Endothelial cell of umbilical vein (primary cell): ENCODE results near the gene CEBPA. TPM values are rescaled to one million over a fixed set of nuclear protein-coding genes. Genes with fewer than 3 reads are reported as not detected.

Experiments used
- BruUV-seq: library from RNA; stranded (reverse); fragments of 400-500 nt; replicated peaks from 2 replicates; lab custom pipeline; 2021; lab: Mats Ljungman, UMichigan
- CTCF ChIA-PET: fragments of 300-600, 350-600 bp; sonication (Branson Sonifier 250); formaldehyde crosslinking; loops from one replicate; lab custom pipeline; 2021; ENCODE audit warnings: antibody characterized with exemption, inconsistent platforms; lab: Charles Lee
- POLR2A ChIA-PET: fragments of 300-600, 350-600 bp; sonication (Branson Sonifier 250); formaldehyde crosslinking; loops from one replicate; lab custom pipeline; 2021; ENCODE audit warnings: antibody characterized with exemption, inconsistent platforms; lab: Charles Lee
- DNase-seq: peaks from one replicate; pipeline ENCODE4 v3.0.0-alpha.2; 2011; ENCODE audit warnings: low read depth, low spot score
- FAIRE-seq: peaks from 2 replicates; lab custom pipeline; 2011; peaks lifted over from hg19 to GRCh38; lab: Jason Lieb, UNC
- H2AFZ ChIP-seq: 2 replicates; pipeline ENCODE4 v1.6.0; 2012; ENCODE audit warnings: low read depth, low read length, control low read depth, inconsistent platforms
- H3K27ac ChIP-seq: 2 replicates; pipeline ENCODE4 v1.5.1; 2011; ENCODE audit warnings: low read depth, mild to moderate bottlenecking, control low read depth, low read length, moderate library complexity; ENCODE audit not compliant: insufficient read depth
- H3K27me3 ChIP-seq, 2 experiments: 2 replicates each; pipeline versions ENCODE4 v1.6.0 to v1.6.1; 2011; ENCODE audit warnings: low read length in 2 of 2, mixed read lengths in 1 of 2; ENCODE audit not compliant: control insufficient read depth in 2 of 2, insufficient read depth in 2 of 2
- H3K36me3 ChIP-seq, 2 experiments: 2 replicates in 1 of 2; 3 replicates in 1 of 2; pipeline ENCODE4 v1.5.1; 2011; ENCODE audit warnings: low read length in 2 of 2, mild to moderate bottlenecking in 1 of 2, moderate library complexity in 1 of 2; ENCODE audit not compliant: control insufficient read depth in 2 of 2, insufficient read depth in 2 of 2; ENCODE audit errors: extremely low read depth in 1 of 2
- H3K4me1 ChIP-seq: 3 replicates; pipeline ENCODE4 v1.5.1; 2011; ENCODE audit warnings: mild to moderate bottlenecking, low read length; ENCODE audit not compliant: control insufficient read depth, insufficient read depth; ENCODE audit errors: extremely low read depth
- H3K4me2 ChIP-seq: 2 replicates; pipeline ENCODE4 v1.6.1; 2011; ENCODE audit warnings: low read length, control low read depth, mixed read lengths; ENCODE audit not compliant: insufficient read depth
- H3K4me3 ChIP-seq, 3 experiments: fragments of 200-600 bp in 1 of 3; sonication (generic), shearing (Covaris generic) in 1 of 3; replicated peaks in 1 of 3; 2 replicates each; pipeline ENCODE4 v1.5.1; 2011 to 2016; ENCODE audit warnings: control low read depth in 3 of 3, low read length in 3 of 3, mild to moderate bottlenecking in 2 of 3, inconsistent platforms in 1 of 3, low read depth in 1 of 3, moderate library complexity in 1 of 3; ENCODE audit not compliant: insufficient read depth in 1 of 3
- H3K79me2 ChIP-seq: 2 replicates; pipeline ENCODE4 v1.6.0; 2012; ENCODE audit warnings: low read length, inconsistent platforms; ENCODE audit not compliant: control insufficient read depth, insufficient read depth
- H3K9ac ChIP-seq: replicated peaks from 2 replicates; pipeline ENCODE3; 2011; ENCODE audit warnings: low read length, control low read depth; ENCODE audit not compliant: insufficient read depth; ENCODE audit errors: extremely low read depth
- H3K9me1 ChIP-seq: replicated peaks from 3 replicates; pipeline ENCODE4 v1.6.0; 2011; ENCODE audit warnings: mild to moderate bottlenecking, low read length; ENCODE audit not compliant: control insufficient read depth, insufficient read depth; ENCODE audit errors: extremely low read depth
- H3K9me3 ChIP-seq: replicated peaks from 2 replicates; pipeline ENCODE4 v1.5.1; 2012; ENCODE audit warnings: low read length, inconsistent platforms; ENCODE audit not compliant: control insufficient read depth, insufficient read depth
- H4K20me1 ChIP-seq: replicated peaks from 2 replicates; pipeline ENCODE3; 2011; ENCODE audit warnings: mild to moderate bottlenecking, low read length; ENCODE audit not compliant: control insufficient read depth, insufficient read depth; ENCODE audit errors: extremely low read depth
- EZH2 ChIP-seq: IDR thresholded peaks from 2 replicates; pipeline ENCODE4 v1.6.1; 2012; ENCODE audit warnings: borderline replicate concordance, low read depth, mild to moderate bottlenecking, moderate library complexity, low read length, inconsistent platforms; ENCODE audit not compliant: severe bottlenecking
- FOS ChIP-seq: IDR thresholded peaks from 2 replicates; pipeline ENCODE4 v1.6.1; 2011; ENCODE audit warnings: mild to moderate bottlenecking, low read length, moderate library complexity, borderline replicate concordance; ENCODE audit not compliant: insufficient read depth
- GATA2 ChIP-seq: IDR thresholded peaks from 2 replicates; pipeline ENCODE4 v1.7.0; 2011; ENCODE audit warnings: low read depth, mild to moderate bottlenecking, moderate library complexity, mixed read lengths, low read length; ENCODE audit not compliant: insufficient read length, insufficient read depth
- JUN ChIP-seq: IDR thresholded peaks from 2 replicates; pipeline ENCODE4 v1.6.1; 2011; ENCODE audit warnings: borderline replicate concordance, low read depth; ENCODE audit not compliant: insufficient read length, insufficient read depth
- MYC ChIP-seq: IDR thresholded peaks from one replicate; pipeline ENCODE4 v1.6.1; 2011; ENCODE audit warnings: mild to moderate bottlenecking, low read depth, low read length
- POLR2A ChIP-seq: IDR thresholded peaks from 2 replicates; pipeline ENCODE4 v1.6.1; 2012; ENCODE audit warnings: low read depth, mild to moderate bottlenecking, control low read depth, low read length
- POLR2AphosphoS5 ChIP-seq: IDR thresholded peaks from 2 replicates; pipeline ENCODE4 v1.6.1; 2012; ENCODE audit warnings: low read depth, mild to moderate bottlenecking, control low read depth, low read length, moderate library complexity; ENCODE audit not compliant: insufficient read depth
- dilution Hi-C: fragments of 300-500 bp; cut with MboI; formaldehyde crosslinking; loops from one replicate; pipeline ENCODE4 v1.15.0; 2019; ENCODE audit warnings: low sequenced_read_pairs; ENCODE audit not compliant: extremely low pct_ligation_motif_present
- intact Hi-C: fragments of 100-400 bp; cut with micrococcal nuclease; formaldehyde crosslinking; loops from one replicate; pipeline ENCODE4 v1.10.0; 2022
- polyA plus RNA-seq, 4 experiments: library from polyadenylated mRNA; depleted of rRNA in 3 of 4; stranded (reverse) in 3 of 4; unstranded in 1 of 4; fragments of >200 nt; gene quantifications; 2 replicates each; pipeline versions ENCODE4 v1.2.1 to v1.2.3, GENCODE V29; 2011 to 2012; ENCODE audit warnings: missing spikeins in 1 of 4
- total RNA-seq: library from RNA; stranded (reverse); gene quantifications from 2 replicates; pipeline ENCODE4 v1.2.3, GENCODE V29; 2021
- TF ChIP-seq, protein P1 (sequence below), 2 donors: IDR thresholded peaks; 1 replicate in 1 of 2; 2 replicates in 1 of 2; pipeline ENCODE4 v1.5.1; 2011; ENCODE audit warnings: low read length in 2 of 2, mild to moderate bottlenecking in 2 of 2, moderate library complexity in 2 of 2, control low read depth in 1 of 2, inconsistent platforms in 1 of 2, low read depth in 1 of 2; ENCODE audit not compliant: insufficient read depth in 1 of 2; ENCODE audit errors: extremely low read depth in 1 of 2
- TF ChIP-seq, protein P2 (sequence below): IDR thresholded peaks from 2 replicates; pipeline ENCODE4 v1.6.1; 2011; ENCODE audit not compliant: insufficient read depth, insufficient read length

CEBPA gene
- total and polyA plus RNA-seq, 2 donors (not counting 3 experiments of a cell fraction or from before 2014, with no cell fraction given), result 0.06 TPM; not detected in 1

DNA sequence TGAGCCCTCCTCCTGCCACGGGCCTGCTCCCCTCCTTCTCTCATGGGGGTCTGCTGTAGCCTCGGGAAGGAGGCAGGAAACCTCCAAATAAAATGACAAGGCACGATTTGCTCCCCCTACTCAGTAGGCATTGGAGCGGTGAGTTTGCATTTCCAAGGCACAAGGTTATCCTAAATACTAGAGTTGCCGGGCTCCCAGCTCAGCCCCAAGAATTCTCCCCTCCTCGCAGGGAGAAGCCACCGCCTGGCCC is 1.5 kb downstream of the CEBPA start:
- no peak overlapping the region for H3K4me2 ChIP-seq
- ChIA-PET CTCF (interaction anchor here (1.3 kb wide), 1 partner anchor 106 kb away, joined by 3 read pairs; no protein-coding TSS in a partner anchor), POLR2A (no interaction called here)
- BruUV-seq, result no TSS peak
- DNase-seq (no peak), FAIRE-seq (no peak)
- dilution Hi-C loops (no loop called here), intact Hi-C loops (loop anchor here (5.0 kb wide), 1 partner anchor 96 kb away; no protein-coding TSS in a partner anchor)
- H3K79me2 ChIP-seq, result no peaks in the 10 kb centered on the region
- H3K9me1 ChIP-seq, result no peaks in the 10 kb centered on the region
- H2AFZ ChIP-seq, result no peak overlapping the region
- no peaks in the 10 kb centered on the region for H3K9me3 ChIP-seq
- no peak overlapping the region for H3K9ac ChIP-seq
- TF ChIP-seq JUN (no peak), FOS (no peak), EZH2 (no peak), GATA2 (no peak), POLR2AphosphoS5 (no peak), MYC (no peak), POLR2A (no peak)
- TF ChIP-seq, protein P1, sequence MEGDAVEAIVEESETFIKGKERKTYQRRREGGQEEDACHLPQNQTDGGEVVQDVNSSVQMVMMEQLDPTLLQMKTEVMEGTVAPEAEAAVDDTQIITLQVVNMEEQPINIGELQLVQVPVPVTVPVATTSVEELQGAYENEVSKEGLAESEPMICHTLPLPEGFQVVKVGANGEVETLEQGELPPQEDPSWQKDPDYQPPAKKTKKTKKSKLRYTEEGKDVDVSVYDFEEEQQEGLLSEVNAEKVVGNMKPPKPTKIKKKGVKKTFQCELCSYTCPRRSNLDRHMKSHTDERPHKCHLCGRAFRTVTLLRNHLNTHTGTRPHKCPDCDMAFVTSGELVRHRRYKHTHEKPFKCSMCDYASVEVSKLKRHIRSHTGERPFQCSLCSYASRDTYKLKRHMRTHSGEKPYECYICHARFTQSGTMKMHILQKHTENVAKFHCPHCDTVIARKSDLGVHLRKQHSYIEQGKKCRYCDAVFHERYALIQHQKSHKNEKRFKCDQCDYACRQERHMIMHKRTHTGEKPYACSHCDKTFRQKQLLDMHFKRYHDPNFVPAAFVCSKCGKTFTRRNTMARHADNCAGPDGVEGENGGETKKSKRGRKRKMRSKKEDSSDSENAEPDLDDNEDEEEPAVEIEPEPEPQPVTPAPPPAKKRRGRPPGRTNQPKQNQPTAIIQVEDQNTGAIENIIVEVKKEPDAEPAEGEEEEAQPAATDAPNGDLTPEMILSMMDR (IDR thresholded peaks at IDR 0.05; ENCODE audit: extremely low read depth in 1 of 2, insufficient read depth in 1 of 2, low read depth in 1 of 2, low read length in 2 of 2), result no peak
- TF ChIP-seq, protein P2, sequence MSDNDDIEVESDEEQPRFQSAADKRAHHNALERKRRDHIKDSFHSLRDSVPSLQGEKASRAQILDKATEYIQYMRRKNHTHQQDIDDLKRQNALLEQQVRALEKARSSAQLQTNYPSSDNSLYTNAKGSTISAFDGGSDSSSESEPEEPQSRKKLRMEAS, result no peak
- peaks cover 25 to 46% of the 10 kb centered on the region in 2 experiments for H3K27me3 ChIP-seq
- no peak overlapping the region for H3K27ac ChIP-seq
- no peaks in the 10 kb centered on the region for H3K36me3 ChIP-seq
- peaks cover 9% of the 10 kb centered on the region for H3K4me1 ChIP-seq
- no peak overlapping the region for H3K4me3 ChIP-seq
- no peaks in the 10 kb centered on the region for H4K20me1 ChIP-seq
